Tibial nerve (tissue), 4 donors: ENCODE results near the gene FRAS1.

Experiments
- EP300 ChIP-seq, 2 donors: sonication (generic); formaldehyde crosslinking; IDR thresholded peaks; one replicate each; pipeline ENCODE4 v1.6.1; 2017; ENCODE audit warnings: antibody characterized with exemption in 2 of 2, mild to moderate bottlenecking in 1 of 2
- POLR2A ChIP-seq, 2 donors: fragments of 450-650 bp; IDR thresholded peaks; one replicate each; pipeline ENCODE4 v1.6.1; 2017; ENCODE audit warnings: antibody characterized with exemption in 2 of 2, mild to moderate bottlenecking in 2 of 2, moderate library complexity in 2 of 2
- TF ChIP-seq, protein P1 (sequence below), 5 experiments: fragments of 200-600 bp in 3 of 5; fragments of 450-650 bp in 2 of 5; sonication (generic) in 3 of 5; IDR thresholded peaks; one replicate each; pipeline ENCODE4 v1.5.1; 2016 to 2019; ENCODE audit warnings: antibody characterized with exemption in 5 of 5, mild to moderate bottlenecking in 3 of 5, moderate library complexity in 2 of 5

DNA sequence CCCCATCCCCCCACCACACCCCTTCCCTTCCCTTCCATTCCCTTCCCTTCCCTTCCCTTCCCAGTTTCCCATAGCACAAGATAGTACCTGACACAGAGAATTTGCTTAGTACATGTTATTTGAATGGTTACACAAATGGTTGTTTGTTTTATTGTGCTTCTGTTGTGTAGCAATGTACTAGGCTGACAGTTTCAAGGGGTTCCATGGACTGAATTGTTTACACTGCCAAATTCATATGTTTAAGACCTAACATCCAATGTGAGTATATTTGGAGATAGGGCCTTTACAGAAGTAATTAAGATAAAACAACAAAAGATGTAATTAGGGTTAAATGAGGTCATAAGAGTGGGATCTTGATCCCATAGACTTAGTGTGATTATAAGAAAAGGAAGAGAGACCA, 133.5 kb downstream of the FRAS1 start:
- TF ChIP-seq, protein P1, sequence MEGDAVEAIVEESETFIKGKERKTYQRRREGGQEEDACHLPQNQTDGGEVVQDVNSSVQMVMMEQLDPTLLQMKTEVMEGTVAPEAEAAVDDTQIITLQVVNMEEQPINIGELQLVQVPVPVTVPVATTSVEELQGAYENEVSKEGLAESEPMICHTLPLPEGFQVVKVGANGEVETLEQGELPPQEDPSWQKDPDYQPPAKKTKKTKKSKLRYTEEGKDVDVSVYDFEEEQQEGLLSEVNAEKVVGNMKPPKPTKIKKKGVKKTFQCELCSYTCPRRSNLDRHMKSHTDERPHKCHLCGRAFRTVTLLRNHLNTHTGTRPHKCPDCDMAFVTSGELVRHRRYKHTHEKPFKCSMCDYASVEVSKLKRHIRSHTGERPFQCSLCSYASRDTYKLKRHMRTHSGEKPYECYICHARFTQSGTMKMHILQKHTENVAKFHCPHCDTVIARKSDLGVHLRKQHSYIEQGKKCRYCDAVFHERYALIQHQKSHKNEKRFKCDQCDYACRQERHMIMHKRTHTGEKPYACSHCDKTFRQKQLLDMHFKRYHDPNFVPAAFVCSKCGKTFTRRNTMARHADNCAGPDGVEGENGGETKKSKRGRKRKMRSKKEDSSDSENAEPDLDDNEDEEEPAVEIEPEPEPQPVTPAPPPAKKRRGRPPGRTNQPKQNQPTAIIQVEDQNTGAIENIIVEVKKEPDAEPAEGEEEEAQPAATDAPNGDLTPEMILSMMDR (IDR thresholded peaks at IDR 0.05), result no peak
- TF ChIP-seq POLR2A (IDR thresholded peaks at IDR 0.05), result no peak
- no peak for TF ChIP-seq EP300 (IDR thresholded peaks at IDR 0.05)
